ENCODE results near the gene DYNLL2.
A peak's percentile ranks its signal among the peaks of the same experiment; 100 is the strongest.
"Not testable (repeated sequence)": the region's sequence is repeated elsewhere in the genome, so short reads cannot be mapped to it uniquely, and the experiment has no call there.

DYNLL2 gene

DNA sequence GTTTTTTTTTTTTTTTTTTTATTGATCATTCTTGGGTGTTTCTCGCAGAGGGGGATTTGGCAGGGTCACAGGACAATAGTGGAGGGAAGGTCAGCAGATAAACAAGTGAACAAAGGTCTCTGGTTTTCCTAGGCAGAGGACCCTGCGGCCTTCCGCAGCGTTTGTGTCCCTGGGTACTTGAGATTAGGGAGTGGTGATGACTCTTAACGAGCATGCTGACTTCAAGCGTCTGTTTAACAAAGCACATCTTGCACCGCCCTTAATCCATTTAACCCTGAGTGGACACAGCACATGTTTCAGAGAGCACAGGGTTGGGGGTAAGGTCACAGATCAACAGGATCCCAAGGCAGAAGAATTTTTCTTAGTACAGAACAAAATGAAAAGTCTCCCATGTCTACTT is 10.0 kb upstream of the DYNLL2 start:
- not testable (repeated sequence) for DNase-seq

DNA sequence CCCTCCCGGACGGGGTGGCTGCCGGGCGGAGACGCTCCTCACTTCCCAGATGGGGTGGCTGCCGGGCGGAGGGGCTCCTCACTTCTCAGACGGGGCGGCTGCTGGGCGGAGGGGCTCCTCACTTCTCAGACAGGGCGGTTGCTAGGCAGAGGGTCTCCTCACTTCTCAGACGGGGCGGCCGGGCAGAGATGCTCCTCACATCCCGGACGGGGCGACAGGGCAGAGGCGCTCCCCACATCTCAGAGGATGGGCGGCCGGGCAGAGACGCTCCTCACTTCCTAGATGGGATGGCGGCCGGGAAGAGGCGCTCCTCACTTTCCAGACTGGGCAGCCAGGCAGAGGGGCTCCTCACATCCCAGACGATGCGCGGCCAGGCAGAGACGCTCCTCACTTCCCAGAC is 8.8 kb upstream of the DYNLL2 start:
- DNase-seq = not testable (repeated sequence)

DNA sequence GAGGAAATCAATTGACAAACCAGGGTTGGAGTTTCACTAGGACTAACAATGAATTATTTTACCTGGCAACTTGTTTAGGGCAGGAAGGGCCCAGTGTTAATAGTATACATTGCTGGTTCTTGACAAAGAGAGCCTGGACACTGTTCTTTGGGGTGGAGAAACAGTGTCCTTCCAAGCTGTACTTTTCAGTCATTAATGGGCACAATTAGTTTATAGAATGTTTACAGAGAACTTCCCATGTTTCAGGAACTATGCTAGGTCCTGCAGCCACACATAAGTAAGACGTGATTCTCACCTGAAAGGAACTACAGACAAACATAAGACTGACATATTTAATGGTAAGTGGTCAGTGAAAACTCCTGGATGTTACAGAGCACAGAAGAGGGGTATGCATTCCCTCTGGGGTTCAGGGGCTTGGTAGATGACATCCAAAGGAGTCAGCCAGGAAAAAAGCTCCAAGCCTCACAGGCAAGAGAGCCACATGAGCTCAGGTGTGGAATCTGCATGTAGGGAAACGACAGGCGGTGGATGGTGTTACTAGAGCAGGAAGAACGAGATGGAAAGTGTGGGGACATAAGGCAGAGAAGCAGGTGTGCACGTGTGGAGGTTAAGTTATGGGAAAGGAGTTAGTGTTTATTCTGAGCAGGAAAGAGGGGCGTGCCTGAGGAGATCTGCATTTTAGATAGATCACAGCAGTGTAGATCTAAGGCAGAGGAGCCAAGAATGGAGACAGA is 3.8 kb upstream of the DYNLL2 start:
- DNase-seq = no peak

DNA sequence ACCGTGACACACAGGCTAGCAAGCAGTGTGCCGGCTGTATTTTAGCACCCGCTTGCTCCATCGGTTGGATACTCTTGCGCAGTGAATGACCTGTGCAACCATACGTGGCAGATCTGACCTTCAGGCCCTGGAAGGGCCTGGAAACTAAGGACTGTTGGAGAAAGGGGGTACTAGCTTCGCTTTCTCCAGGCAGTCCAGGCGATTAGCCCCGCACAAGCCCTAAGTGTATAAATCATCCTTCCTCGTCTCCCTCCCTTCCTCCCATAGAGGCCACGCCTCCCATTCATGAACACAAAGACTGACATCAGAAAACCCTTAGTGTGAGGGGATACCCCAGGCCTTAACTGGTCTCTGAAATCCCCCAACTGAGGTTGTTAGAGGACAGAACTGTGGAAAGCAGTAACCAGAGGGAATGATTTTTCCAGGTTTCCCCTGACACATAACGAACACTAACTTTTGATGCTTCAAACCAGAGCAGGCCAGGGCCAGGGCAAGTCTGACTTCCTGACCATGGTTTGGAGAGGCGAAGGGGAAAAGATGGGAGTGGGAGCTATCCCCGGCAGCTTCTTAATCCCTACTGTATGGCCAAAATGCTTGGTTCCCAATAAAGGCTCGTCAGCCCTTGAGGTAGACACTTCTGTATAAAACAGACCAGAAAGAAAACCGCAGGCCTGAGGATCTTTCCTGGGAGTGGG is 1.4 kb upstream of the DYNLL2 start:
- no peak for DNase-seq

DNA sequence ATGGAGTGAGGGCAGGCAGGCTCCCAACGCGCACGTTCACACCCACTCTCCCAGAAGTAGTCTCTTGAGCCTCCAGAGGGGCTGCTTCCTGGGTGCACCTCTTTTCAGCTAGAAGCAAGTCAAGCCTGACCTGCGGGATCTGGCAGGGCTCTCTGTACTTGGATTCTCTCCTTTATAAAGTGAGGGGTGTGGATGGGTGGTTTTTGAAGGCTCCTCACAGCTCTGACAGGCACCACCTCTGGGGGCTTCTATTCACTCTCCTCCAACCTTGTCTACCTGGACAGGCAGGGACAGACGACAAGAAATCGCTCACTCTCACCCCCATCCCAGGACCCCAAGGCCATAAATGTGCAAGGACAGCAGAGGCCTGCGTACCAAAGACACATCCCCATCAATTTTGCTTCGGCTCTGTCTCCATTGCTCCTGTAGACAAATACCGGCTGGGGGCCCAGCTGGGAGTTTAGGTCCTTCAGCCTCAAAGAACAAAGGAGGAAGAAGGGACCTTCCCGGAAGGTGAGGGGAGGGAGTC is 814 bp upstream of the DYNLL2 start:
- no peak for DNase-seq

DNA sequence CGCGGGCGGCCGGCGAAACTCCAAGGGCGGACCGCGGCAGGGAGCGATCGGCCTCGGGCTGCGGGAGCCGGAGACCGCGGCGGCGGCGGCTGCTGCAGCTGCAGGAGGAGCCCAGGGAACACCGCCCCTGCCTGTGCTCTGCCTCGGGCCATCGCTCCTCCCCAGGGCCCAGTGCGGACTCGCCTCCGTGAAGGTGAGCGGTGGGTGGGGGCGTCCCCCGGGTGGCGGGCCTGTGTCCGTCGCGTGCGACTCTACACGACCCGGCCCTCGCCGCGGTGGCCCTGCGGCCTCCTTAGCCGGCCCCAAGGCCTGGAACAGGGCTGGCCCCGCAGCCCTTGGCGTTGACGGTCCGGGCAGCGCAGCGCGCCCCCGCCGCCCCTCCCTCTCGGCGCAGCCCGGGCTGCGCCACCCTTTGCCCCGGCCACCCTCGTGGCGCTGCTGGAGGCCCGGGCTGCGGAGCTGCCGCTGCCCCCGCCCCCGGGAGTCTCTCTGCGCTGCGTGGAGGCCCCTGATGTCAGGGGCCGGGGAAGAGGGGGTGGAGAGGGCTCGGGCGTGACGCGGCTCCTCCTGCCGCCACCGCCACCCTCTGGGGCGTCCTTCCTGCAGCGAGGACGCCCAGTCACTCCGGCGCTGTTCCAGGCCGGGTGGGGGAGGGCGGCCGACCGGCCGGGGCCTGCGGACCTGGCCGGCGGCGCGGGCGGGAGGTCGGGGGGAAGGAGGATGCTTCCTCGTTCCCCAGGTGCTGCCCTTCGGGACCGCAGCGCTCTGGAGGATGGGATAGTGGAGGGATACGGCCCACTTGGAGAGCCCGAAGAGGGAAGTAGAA is 485 bp downstream of the DYNLL2 start:
- no peak for DNase-seq

DNA sequence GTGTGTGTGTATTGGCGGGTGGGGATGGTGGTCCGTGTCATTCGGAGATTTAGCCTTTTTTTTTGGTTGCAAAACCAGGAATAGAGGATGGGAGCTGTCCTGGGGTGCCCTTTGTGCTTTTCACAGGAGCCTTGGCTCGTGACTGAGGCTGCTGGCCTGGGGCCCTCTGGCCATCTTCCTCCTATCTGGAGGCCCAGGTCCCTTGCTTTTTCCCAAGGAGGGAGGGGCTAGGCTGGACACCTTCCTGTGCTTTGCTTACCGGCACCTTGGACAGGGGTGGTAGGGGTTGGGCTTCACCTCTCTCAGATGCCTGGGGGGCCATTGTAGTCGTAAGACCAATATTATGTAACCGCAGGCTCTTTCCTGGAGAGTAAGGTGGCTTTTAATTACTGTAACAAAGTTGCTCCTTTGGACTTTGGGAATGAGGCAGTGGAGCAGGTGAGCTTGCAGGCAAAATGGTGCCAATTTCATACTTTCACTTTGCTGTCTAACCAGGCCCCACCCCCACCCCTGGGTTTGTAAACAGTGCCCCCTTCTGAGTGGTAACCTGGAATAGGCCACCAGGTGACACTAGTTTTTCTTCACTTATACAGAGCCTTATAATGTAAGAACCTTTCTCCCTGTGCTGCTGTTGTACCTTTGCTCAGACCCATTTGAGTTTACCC is 1.2 kb downstream of the DYNLL2 start:
- DNase-seq = peak; percentile 19

DNA sequence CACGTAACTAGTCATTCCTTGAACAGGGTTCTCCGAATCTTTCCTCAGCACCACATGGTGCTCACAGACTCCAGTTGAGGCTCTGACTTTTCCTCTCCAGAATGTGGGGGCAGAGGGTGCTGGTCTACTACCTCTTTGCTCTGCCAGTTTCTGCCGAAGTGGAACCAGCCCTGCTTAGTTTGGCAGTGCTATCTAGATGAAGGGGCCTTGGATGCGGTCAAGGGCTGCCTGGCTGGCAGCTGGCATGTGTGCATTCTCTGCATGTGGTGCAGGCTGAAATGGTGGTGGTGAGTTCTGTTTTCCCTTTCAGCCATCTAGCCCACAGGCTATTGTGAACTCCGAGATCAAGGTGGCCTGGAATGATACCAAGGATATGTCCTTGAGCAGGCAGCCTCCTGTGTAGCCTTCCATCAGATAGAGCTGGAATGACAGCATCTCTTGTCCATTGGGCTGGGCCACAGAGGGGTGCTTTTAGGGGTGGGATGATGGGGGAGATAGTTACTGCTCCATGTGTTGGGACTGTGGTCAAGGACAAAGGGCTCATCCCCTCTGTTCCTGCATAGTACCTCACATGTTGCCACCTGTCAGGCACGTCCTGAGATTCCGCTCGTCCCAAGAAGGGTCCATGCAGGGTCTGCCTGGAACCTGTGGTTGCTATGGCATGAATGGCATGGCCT is 2.0 kb downstream of the DYNLL2 start:
- DNase-seq = no peak

DNA sequence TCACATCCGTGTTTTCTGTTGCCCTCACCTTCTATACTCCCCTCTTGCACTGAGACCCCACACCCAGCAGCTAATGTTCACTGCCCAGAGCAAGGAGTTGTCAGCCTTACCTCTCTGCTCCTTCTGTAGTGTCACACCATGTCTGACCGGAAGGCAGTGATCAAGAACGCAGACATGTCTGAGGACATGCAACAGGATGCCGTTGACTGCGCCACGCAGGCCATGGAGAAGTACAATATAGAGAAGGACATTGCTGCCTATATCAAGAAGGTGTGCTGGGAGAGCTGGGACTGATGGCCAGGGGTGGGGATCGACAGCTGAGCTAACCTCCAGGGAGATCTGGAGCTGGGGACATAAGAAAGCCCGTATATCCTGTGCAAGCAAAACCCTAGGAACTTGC is 3.7 kb downstream of the DYNLL2 start:
- DNase-seq = no peak

DNA sequence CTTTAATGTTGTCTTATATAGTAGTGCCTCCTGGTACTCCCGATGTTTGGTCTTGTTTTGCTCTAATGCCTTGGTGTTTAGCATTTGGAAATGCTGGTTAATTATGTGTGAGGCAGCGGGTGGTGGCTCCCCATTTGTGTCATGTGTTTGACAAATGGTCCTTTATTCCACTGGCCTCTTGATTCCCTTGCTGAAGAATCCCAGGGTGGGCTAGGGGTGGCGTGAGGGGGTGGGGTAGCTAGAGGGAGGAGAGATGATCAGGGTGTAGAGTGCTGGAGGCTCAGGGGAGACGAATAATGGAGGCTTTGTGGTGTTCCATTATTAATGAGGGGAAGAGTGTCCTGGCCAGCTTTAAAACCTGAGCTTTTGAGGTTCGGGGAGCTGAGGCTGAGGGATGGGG is 5.4 kb downstream of the DYNLL2 start:
- DNase-seq = no peak

DNA sequence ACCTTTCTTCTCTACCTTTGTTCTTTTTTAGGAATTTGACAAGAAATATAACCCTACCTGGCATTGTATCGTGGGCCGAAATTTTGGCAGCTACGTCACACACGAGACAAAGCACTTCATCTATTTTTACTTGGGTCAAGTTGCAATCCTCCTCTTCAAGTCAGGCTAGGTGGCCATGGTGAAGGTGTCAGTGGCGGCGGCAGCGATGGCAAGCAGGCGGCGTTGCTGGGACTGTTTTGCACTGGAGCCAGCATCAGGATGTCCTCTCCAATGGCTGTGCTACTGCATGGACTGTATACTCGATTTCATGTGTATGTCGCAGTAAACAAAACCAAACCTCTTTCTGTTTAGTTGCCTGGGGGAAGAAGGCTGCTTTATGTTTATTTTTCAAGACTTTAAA is 5.9 kb downstream of the DYNLL2 start:
- DNase-seq = no peak

DNA sequence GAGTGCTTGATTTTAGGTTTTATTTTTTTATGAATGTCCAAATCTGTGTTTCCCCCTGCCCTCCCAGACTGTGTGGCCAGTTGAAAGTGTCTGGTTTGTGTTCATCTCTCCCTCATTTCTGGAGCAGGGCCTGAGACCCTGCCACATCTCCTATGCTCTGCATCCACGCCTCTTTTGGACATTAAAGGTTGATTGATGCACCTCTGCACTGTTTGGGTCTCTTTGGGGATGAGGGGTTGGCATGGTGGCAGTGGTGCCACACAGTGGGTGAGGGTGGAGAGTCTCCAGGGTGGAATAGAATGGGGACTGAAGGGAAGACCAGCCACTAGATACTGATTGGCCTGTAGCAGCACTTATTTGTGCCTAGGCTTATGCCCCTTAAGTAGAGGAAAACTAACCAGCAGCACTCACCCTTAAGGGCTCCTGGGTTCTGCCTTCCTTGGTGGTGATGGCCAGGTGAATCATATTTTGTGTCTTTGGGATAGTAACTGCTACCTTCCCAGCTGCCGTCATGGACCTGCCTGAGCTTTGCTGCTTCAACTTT is 7.9 kb downstream of the DYNLL2 start:
- DNase-seq = no peak

DNA sequence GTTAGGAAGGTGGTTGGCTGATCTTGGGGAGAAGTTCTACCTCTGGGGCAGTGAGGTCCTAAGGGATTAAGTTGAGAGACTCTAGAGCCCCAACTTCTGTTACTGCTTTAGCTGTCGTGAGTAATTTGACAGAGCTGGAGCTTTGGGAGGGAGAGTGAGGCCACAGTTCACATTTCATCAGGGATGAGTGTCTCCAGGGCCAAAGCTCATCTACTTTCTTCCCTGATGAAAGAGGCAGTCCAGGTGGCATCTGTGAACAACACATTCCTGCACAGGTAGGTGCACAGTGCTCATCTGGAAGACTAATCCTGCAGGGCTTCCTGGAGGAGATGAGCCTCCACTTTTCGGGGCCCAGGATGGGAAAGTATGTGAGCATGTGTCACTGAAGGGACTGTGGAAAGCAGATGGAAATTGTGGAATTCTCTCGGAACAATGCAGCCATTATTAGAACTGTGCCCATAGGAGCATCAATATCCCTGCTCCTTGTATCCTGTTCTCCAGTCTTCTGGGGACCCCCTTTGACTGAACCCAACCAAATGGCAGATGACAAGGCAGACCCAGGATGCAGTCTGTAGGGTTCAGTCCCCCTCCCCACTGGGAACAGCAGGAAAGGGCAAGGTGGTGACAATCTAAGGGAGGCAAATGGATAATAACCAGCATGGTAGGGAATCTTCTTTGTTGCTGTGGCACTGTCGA is 9.0 kb downstream of the DYNLL2 start:
- DNase-seq = no peak

DNA sequence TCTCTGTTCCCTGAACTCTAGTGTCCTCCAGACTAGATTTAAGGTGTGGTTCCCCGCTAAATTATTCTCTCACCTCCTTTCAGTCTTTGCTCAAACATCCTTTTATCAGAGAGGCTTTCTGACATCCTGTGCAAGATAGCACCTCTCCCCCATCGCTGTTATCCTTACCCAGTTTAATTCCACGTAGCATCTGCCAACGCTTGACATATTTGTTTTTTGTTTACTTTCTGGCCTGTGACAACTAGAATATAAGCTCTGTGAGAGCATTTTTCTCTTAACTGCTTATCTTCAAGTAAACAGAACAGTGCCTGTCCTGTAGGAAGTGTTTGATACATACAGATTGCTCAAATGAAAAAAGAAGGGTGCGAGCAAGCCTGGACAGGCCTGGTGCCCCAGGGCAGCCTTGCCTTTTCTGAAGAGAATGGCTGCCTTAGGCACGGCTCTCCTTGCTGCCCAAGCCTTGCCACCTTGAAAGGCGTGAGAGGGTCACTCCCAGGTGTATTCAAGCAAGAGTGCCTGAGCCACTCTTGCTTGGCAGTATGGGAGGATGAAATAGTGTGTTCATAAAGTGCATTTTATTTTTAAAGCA is 9.7 kb downstream of the DYNLL2 start:
- no peak for DNase-seq

DNA sequence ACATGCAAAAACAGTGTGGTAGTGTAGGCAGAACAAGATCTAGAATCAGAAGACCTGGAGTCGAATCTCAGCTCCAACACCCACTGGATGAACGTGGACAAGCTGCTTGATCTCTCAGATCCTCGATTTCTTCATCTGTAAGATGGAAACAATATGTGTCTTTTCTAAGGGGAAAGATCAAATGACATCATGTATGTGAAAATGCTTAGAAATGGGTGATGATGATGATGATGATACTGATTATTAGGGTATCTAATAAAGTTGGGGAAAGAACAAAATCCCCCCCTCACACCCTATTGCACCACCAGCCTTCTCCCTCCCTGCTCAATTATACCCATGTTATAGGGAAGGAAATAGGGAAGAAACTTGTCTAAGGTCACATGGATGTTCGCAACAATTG is 10.9 kb downstream of the DYNLL2 start:
- no peak for DNase-seq

DNA sequence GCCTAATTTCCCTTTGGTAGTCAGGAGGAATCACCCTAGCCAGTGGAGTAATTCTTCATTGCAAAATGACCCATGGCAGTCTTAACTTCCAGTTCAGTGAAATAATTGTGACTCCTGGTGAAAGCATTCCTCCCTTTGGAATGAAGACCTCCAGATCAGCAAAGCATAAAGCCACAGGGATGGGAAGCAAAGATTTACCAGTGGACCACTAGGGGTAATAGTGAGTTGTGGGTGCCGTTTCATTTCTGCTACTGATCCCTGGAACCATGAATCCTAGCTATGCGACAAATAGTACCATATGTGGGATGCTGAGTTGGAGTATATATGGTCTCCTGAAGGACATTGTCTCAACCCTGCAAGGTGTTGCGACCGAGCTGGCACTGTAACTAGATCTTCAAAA is 13.7 kb downstream of the DYNLL2 start:
- no peak for DNase-seq

DNA sequence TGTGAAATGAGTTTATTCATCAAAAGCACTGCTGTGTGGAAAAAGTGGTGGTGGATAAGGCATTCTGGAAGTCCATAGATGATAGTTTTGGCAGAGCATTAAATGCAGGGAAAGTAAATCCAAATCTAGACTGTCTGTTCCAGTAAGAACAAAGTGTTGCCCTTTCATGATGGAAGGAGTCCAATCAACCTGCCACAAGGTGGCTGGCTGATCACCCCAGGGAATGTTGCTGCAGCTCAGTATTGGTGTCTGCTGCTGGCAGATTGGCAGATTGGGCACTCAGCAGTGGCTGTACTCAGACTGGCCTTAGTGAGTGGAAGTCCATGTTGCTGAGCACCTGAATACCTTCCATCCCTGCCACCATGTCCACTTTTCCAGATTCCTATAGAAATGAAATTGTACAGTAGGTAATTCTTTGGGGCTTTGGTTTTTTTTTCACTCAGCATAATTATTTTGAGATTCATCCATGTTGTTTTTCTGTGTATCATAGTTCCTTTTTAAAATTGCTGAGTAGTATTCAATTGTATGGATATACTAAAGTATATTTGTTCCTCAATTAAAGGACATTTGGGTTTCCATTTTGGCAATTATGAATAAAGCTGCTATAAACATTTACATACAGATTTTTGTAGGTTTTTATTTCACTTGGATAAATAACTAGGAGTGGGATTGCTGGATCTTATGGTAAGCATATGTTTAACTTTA is 14.3 kb downstream of the DYNLL2 start:
- DNase-seq = no peak

DNA sequence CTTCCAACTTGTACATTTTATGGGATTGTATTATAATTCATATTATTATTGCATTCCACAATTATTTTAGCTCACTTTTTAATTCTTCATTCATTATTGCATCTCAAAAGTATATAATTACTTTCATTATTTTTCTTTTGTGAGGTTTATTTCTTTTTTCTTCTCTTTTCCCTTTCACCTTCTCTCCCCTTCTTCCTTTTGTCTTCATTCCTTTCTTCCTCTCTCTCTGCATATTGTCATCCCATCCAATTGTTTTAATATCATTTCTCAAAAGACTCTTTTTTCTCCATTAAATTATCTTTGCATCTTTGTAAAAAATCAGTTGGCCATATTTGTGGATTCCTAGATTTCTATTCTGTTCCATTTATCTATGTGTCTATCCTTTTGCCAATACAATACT is 17.3 kb downstream of the DYNLL2 start:
- no peak for DNase-seq

DNA sequence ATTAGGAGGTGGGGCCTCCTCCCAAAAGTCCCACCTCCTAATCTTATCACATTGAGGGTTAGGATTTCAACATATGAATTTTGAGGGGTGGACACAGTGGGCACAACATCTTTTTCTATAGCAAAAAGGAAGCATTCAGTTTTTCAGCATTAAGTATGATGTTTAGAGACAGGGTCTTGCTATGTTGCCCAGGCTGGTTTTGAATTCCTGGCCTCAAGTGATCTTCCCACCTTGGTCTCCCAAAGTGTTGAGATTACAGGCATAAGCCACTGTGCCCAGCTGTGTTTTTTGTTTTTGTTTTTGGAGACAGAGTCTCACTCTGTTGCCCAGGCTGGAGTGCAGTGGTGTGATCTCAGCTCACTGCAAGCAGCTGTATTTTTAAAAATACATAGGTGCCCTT is 18.7 kb downstream of the DYNLL2 start:
- DNase-seq = not testable (repeated sequence)

DNA sequence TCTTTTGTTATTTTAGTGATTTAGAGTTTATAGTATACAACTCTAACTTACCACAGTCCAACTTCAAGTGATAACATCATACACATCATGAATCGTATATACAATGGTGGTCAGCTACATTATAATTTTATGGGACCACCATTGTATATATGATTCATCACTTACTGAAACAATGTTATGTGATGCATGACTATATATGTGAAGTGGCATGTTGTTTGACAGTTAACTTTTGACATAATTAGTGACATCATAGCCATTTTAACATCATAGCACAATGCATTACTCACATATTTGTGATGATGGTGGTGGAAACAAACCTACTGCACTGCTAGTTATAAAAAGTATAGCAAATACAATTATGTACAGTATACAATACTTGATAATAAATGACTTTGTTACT is 21.9 kb downstream of the DYNLL2 start:
- DNase-seq = no peak

All from NCI-H2107 (cell line).